Stimulated activated CD4-positive, alpha-beta T cell treated with anti-CD3 and anti-CD28 coated beads, Interleukin-4, amount 100 ng/mL, for 48 hours (primary cell): Measurements from ENCODE around the gene SOX8.
"Not testable (repeated sequence)": the region's sequence is repeated elsewhere in the genome, so short reads cannot be mapped to it uniquely, and the experiment has no call there.

Source experiments
- DNase-seq, 2 donors: peaks; one replicate each; pipeline ENCODE4 v3.0.0-alpha.2; 2020; ENCODE audit warnings: low read depth in 2 of 2

Gene SOX8

GRCh38 chr16:981695-982144 lies at the start of gene SOX8:
Gene SOX8 (plus strand): TSS chr16:981770. CDS start chr16:981923, 153 bp downstream.
- DNase-seq, result no peak

GRCh38 chr16:932831-933330 lies 48.7 kb upstream of the SOX8 start:
- no peak for DNase-seq

GRCh38 chr16:933581-933980 lies 48.0 kb upstream of the SOX8 start:
- DNase-seq, result no peak

GRCh38 chr16:934178-934577 lies 47.4 kb upstream of the SOX8 start:
- no peak for DNase-seq

GRCh38 chr16:935684-936083 lies 45.9 kb upstream of the SOX8 start:
- no peak for DNase-seq

GRCh38 chr16:937311-937710 lies 44.3 kb upstream of the SOX8 start:
- DNase-seq, result no peak

GRCh38 chr16:937723-938122 lies 43.8 kb upstream of the SOX8 start:
- DNase-seq, result no peak

GRCh38 chr16:938136-938535 lies 43.4 kb upstream of the SOX8 start:
- DNase-seq, result no peak

- DNase-seq, result no peak
Measured at GRCh38 chr16:938752-939151, 42.8 kb upstream of the SOX8 start.

- no peak for DNase-seq
Measured at GRCh38 chr16:939311-939710, 42.3 kb upstream of the SOX8 start.

- DNase-seq, result no peak
Measured at GRCh38 chr16:939941-940340, 41.6 kb upstream of the SOX8 start.

GRCh38 chr16:942436-943060 lies 39.0 kb upstream of the SOX8 start:
- no peak for DNase-seq

GRCh38 chr16:943971-944370 lies 37.6 kb upstream of the SOX8 start:
- DNase-seq, result no peak

- no peak for DNase-seq
Measured at GRCh38 chr16:945271-946047, 36.1 kb upstream of the SOX8 start.

- no peak for DNase-seq
Measured at GRCh38 chr16:946048-946395, 35.5 kb upstream of the SOX8 start.

GRCh38 chr16:947255-947921 lies 34.2 kb upstream of the SOX8 start:
- DNase-seq, result no peak

GRCh38 chr16:947922-948303 lies 33.7 kb upstream of the SOX8 start:
- DNase-seq, result not testable (repeated sequence)

- not testable (repeated sequence) for DNase-seq
Measured at GRCh38 chr16:948767-949166, 32.8 kb upstream of the SOX8 start.

GRCh38 chr16:950733-951573 lies 30.6 kb upstream of the SOX8 start:
- DNase-seq, result not testable (repeated sequence)

- no peak for DNase-seq
Measured at GRCh38 chr16:951660-952301, 29.8 kb upstream of the SOX8 start.

GRCh38 chr16:952321-952720 lies 29.2 kb upstream of the SOX8 start:
- DNase-seq, result no peak
